Gastroesophageal sphincter (tissue), 3 donors: ENCODE results near the gene MAL.

ENCODE experiments used
- EP300 ChIP-seq: sonication (generic); formaldehyde crosslinking; IDR thresholded peaks from one replicate; pipeline ENCODE4 v1.6.1; 2017; ENCODE audit warnings: antibody characterized with exemption, mild to moderate bottlenecking
- POLR2A ChIP-seq, 2 donors: fragments of 450-650 bp; IDR thresholded peaks; one replicate each; pipeline ENCODE4 v1.6.1; 2017; ENCODE audit warnings: antibody characterized with exemption in 2 of 2, mild to moderate bottlenecking in 2 of 2, moderate library complexity in 1 of 2
- POLR2AphosphoS5 ChIP-seq: sonication (generic); formaldehyde crosslinking; IDR thresholded peaks from one replicate; pipeline ENCODE4 v1.6.1; 2017; ENCODE audit warnings: antibody characterized with exemption
- TF ChIP-seq, protein P1 (sequence below), 4 experiments: fragments of 200-600 bp in 2 of 4; fragments of 450-650 bp in 2 of 4; sonication (generic) in 1 of 4; IDR thresholded peaks; one replicate each; pipeline ENCODE4 v1.5.1; 2017 to 2019; ENCODE audit warnings: antibody characterized with exemption in 4 of 4, mild to moderate bottlenecking in 2 of 4, moderate library complexity in 2 of 4

GRCh38 chr2:95042472-95043271 lies 17.2 kb downstream of the MAL start:
- TF ChIP-seq, protein P1, sequence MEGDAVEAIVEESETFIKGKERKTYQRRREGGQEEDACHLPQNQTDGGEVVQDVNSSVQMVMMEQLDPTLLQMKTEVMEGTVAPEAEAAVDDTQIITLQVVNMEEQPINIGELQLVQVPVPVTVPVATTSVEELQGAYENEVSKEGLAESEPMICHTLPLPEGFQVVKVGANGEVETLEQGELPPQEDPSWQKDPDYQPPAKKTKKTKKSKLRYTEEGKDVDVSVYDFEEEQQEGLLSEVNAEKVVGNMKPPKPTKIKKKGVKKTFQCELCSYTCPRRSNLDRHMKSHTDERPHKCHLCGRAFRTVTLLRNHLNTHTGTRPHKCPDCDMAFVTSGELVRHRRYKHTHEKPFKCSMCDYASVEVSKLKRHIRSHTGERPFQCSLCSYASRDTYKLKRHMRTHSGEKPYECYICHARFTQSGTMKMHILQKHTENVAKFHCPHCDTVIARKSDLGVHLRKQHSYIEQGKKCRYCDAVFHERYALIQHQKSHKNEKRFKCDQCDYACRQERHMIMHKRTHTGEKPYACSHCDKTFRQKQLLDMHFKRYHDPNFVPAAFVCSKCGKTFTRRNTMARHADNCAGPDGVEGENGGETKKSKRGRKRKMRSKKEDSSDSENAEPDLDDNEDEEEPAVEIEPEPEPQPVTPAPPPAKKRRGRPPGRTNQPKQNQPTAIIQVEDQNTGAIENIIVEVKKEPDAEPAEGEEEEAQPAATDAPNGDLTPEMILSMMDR (IDR thresholded peaks at IDR 0.05), result no peak
- no peak for TF ChIP-seq POLR2AphosphoS5
- no peak for TF ChIP-seq POLR2A (IDR thresholded peaks at IDR 0.05)
- TF ChIP-seq EP300, result no peak
